ENCODE results near the gene ARCN1.

DNA sequence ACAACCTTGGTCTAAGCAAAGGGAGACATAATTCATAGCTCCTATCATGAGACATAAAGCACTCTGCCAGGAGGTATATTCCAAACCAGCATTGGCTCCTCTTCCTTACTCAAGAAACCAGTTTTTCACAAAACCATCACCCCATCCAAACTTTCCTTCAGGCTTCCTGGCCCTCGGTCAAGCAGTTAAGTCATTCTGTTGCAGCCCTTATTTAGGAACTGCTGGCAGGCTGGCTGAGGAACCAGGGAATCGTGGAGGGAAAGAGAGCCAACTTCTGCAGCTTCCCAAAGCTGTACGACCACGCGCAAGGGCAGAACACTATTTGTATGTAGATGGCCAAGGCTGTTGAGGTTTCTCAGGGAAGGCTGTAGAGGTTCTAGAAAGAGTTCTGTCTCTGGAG lies 7.2 kb upstream of the ARCN1 start:
- TF ChIP-seq, protein P1, sequence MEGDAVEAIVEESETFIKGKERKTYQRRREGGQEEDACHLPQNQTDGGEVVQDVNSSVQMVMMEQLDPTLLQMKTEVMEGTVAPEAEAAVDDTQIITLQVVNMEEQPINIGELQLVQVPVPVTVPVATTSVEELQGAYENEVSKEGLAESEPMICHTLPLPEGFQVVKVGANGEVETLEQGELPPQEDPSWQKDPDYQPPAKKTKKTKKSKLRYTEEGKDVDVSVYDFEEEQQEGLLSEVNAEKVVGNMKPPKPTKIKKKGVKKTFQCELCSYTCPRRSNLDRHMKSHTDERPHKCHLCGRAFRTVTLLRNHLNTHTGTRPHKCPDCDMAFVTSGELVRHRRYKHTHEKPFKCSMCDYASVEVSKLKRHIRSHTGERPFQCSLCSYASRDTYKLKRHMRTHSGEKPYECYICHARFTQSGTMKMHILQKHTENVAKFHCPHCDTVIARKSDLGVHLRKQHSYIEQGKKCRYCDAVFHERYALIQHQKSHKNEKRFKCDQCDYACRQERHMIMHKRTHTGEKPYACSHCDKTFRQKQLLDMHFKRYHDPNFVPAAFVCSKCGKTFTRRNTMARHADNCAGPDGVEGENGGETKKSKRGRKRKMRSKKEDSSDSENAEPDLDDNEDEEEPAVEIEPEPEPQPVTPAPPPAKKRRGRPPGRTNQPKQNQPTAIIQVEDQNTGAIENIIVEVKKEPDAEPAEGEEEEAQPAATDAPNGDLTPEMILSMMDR (IDR thresholded peaks at IDR 0.05), result no peak
- no peak for TF ChIP-seq EZH2 (IDR thresholded peaks at IDR 0.05; ENCODE audit: borderline replicate concordance, insufficient read depth, low read depth, low read length, poor library complexity, severe bottlenecking)

All from B cell (primary cell).